ENCODE data around the gene CABS1. TPM values are rescaled to one million over a fixed set of nuclear protein-coding genes. Genes with fewer than 3 reads are reported as not detected.

The CABS1 gene
- not detected in 2 replicates for total RNA-seq

GRCh38 chr4:70334681-70335080 lies at the start of gene CABS1:
CABS1 (plus strand) TSS chr4:70334981; CDS start chr4:70335040, 59 bp downstream.

GRCh38 chr4:70360460-70360859 lies 25.7 kb downstream of the CABS1 start, which contains the start of gene SMR3A:
SMR3A (plus strand) TSS chr4:70360760; CDS start chr4:70362116, 1,356 bp downstream.

GRCh38 chr4:70382691-70383181 lies 48.0 kb downstream of the CABS1 start, which contains the start of gene SMR3B:
SMR3B (plus strand) TSS chr4:70383131; CDS start chr4:70384511, 1,380 bp downstream.

Other genes with a start within 250 kb of the CABS1 start
- gene PRR27, start 180.7 kb upstream of the CABS1 start, total RNA-seq, result not detected in 2 replicates
- gene ODAM, start 139.3 kb upstream of the CABS1 start, total RNA-seq, result not detected in 2 replicates
- gene FDCSP, start 108.9 kb upstream of the CABS1 start, total RNA-seq, result not detected in 2 replicates
- gene CSN3, start 92.4 kb upstream of the CABS1 start, total RNA-seq, result not detected in 2 replicates
- not detected in 2 replicates for gene SMR3A, start 25.8 kb downstream of the CABS1 start, total RNA-seq
- gene SMR3B, start 48.1 kb downstream of the CABS1 start, total RNA-seq, result not detected in 2 replicates
- not detected in 2 replicates for gene OPRPN, start 63.0 kb downstream of the CABS1 start, total RNA-seq
- gene MUC7, start 137.2 kb downstream of the CABS1 start, total RNA-seq, result not detected in 2 replicates
- not detected in 2 replicates for gene AMTN, start 183.6 kb downstream of the CABS1 start, total RNA-seq